ENCODE data around the gene SGMS1.
"Not testable (repeated sequence)": the region's sequence is repeated elsewhere in the genome, so short reads cannot be mapped to it uniquely, and the experiment has no call there.

SGMS1 gene

GRCh38 chr10:50452603-50453002, 171.2 kb downstream of the SGMS1 start:
- DNase-seq, result no peak

- no peak for DNase-seq
These were observed 176.1 kb downstream of the SGMS1 start for GRCh38 chr10:50447691-50448090.

GRCh38 chr10:50445777-50446176, 178.0 kb downstream of the SGMS1 start:
- not testable (repeated sequence) for DNase-seq

- no peak for DNase-seq
These were observed 183.3 kb downstream of the SGMS1 start for GRCh38 chr10:50440489-50440888.

GRCh38 chr10:50439806-50440205, 183.9 kb downstream of the SGMS1 start:
- no peak for DNase-seq

- no peak for DNase-seq
These were observed 184.6 kb downstream of the SGMS1 start for GRCh38 chr10:50439187-50439586.

- DNase-seq, result no peak
These were observed 185.5 kb downstream of the SGMS1 start for GRCh38 chr10:50438049-50438936.

- DNase-seq, result no peak
These were observed 186.5 kb downstream of the SGMS1 start for GRCh38 chr10:50437248-50437647.

- no peak for DNase-seq
These were observed 187.0 kb downstream of the SGMS1 start for GRCh38 chr10:50436805-50437204.

- DNase-seq, result no peak
These were observed 191.3 kb downstream of the SGMS1 start for GRCh38 chr10:50432211-50433009.

GRCh38 chr10:50431791-50432190, 192.0 kb downstream of the SGMS1 start:
- DNase-seq, result no peak

- DNase-seq, result no peak
These were observed 192.6 kb downstream of the SGMS1 start for GRCh38 chr10:50431133-50431532.

- no peak for DNase-seq
These were observed 197.3 kb downstream of the SGMS1 start for GRCh38 chr10:50426485-50426884.

GRCh38 chr10:50425215-50425614, 198.5 kb downstream of the SGMS1 start:
- not testable (repeated sequence) for DNase-seq

GRCh38 chr10:50423448-50423847, 200.3 kb downstream of the SGMS1 start:
- DNase-seq, result no peak

GRCh38 chr10:50422259-50422658, 201.5 kb downstream of the SGMS1 start:
- DNase-seq, result no peak

GRCh38 chr10:50421026-50421719, 202.6 kb downstream of the SGMS1 start:
- peak; percentile 28 for DNase-seq

- no peak for DNase-seq
These were observed 203.6 kb downstream of the SGMS1 start for GRCh38 chr10:50420196-50420595.

- DNase-seq, result no peak
These were observed 204.0 kb downstream of the SGMS1 start for GRCh38 chr10:50419756-50420155.

- DNase-seq, result no peak
These were observed 204.7 kb downstream of the SGMS1 start for GRCh38 chr10:50419091-50419490.

- peak; percentile 52 for DNase-seq
These were observed 205.6 kb downstream of the SGMS1 start for GRCh38 chr10:50417886-50418830.

- no peak for DNase-seq
These were observed 206.3 kb downstream of the SGMS1 start for GRCh38 chr10:50417486-50417885.

All from CD4-positive, alpha-beta T cell treated with Interferon gamma for 1 hour (primary cell).